Nephron (organoid): ENCODE data around the gene NPM3.

Source experiments
- H3K27ac Mint-ChIP-seq, 3 experiments: 2 replicates each; pipeline ENCODE4 v1.8.0; 2020; ENCODE audit warnings: mixed read lengths in 3 of 3, mild to moderate bottlenecking in 2 of 3, moderate library complexity in 1 of 3
- H3K27me3 Mint-ChIP-seq: 2 replicates; pipeline ENCODE4 v1.8.0; 2021; ENCODE audit warnings: low read depth, mild to moderate bottlenecking, moderate library complexity, mixed read lengths
- H3K36me3 Mint-ChIP-seq: 2 replicates; pipeline ENCODE4 v1.8.0; 2020; ENCODE audit warnings: low read depth, mixed read lengths
- H3K4me1 Mint-ChIP-seq: 2 replicates; pipeline ENCODE4 v1.8.0; 2020; ENCODE audit warnings: mixed read lengths
- H3K4me3 Mint-ChIP-seq, 3 experiments: 2 replicates each; pipeline ENCODE4 v1.8.0; 2020; ENCODE audit warnings: mild to moderate bottlenecking in 3 of 3, mixed read lengths in 3 of 3, moderate library complexity in 2 of 3
- H3K9me3 Mint-ChIP-seq: 2 replicates; pipeline ENCODE4 v1.8.0; 2020; ENCODE audit warnings: mixed read lengths
- CTCF ChIP-seq, 3 experiments: fragments of 200-600 bp; sonication (generic); IDR thresholded peaks; one replicate each; pipeline ENCODE4 v1.5.0; 2021; ENCODE audit warnings: antibody characterized with exemption in 3 of 3; ENCODE audit not compliant: unreplicated experiment in 3 of 3

Gene NPM3

GRCh38 chr10:101778151-101778780, 5.0 kb downstream of the NPM3 start:
- Mint-ChIP-seq H3K36me3 (peaks cover 10% of the 10 kb centered on the region), H3K9me3 (no peaks in the 10 kb centered on the region), H3K27me3 (peaks cover 81% of the 10 kb centered on the region), H3K4me1 (peaks cover 39% of the 10 kb centered on the region), H3K27ac (no peak overlapping the region), H3K4me3 (peak overlapping the region; percentile 32 to 68 (median 39))
- no peak for TF ChIP-seq CTCF (IDR thresholded peaks at IDR 0.05; ENCODE audit: unreplicated experiment in 3 of 3)

- H3K27me3 Mint-ChIP-seq: peaks cover 81% of the 10 kb centered on the region
- no peaks in the 10 kb centered on the region for H3K9me3 Mint-ChIP-seq
- H3K4me1 Mint-ChIP-seq: peaks cover 38% of the 10 kb centered on the region
- H3K36me3 Mint-ChIP-seq: peaks cover 7% of the 10 kb centered on the region
- peak overlapping the region; percentile 32 to 88 (median 39) for H3K4me3 Mint-ChIP-seq
- no peak for TF ChIP-seq CTCF (IDR thresholded peaks at IDR 0.05; ENCODE audit: unreplicated experiment in 3 of 3)
- no peak overlapping the region for H3K27ac Mint-ChIP-seq
Measured at GRCh38 chr10:101777619-101778145, 5.6 kb downstream of the NPM3 start.

GRCh38 chr10:101776161-101776817, 7.0 kb downstream of the NPM3 start:
- Mint-ChIP-seq H3K4me1 (peaks cover 30% of the 10 kb centered on the region), H3K27ac (no peak overlapping the region), H3K36me3 (peaks cover 7% of the 10 kb centered on the region), H3K9me3 (no peaks in the 10 kb centered on the region), H3K27me3 (peaks cover 89% of the 10 kb centered on the region), H3K4me3 (peak overlapping the region; percentile 78 to 88 (median 80))
- no peak for TF ChIP-seq CTCF (IDR thresholded peaks at IDR 0.05; ENCODE audit: unreplicated experiment in 3 of 3)

GRCh38 chr10:101775273-101776160, 7.7 kb downstream of the NPM3 start, which contains the start of gene FGF8:
FGF8 (minus strand) TSS chr10:101776114; CDS start chr10:101775900, 214 bp downstream.
- H3K4me3 Mint-ChIP-seq: peak within 1 kb of the TSS; percentile 78 to 88 (median 80)
- peaks cover 88% of the 10 kb centered on the region for H3K27me3 Mint-ChIP-seq
- peaks cover 26% of the 10 kb centered on the region for H3K4me1 Mint-ChIP-seq
- no peak within 1 kb of the TSS for H3K27ac Mint-ChIP-seq
- no peak for TF ChIP-seq CTCF (IDR thresholded peaks at IDR 0.05; ENCODE audit: unreplicated experiment in 3 of 3)
- H3K36me3 Mint-ChIP-seq: peaks cover 7% of the 10 kb centered on the region
- H3K9me3 Mint-ChIP-seq: no peaks in the 10 kb centered on the region

GRCh38 chr10:101774589-101775272, 8.5 kb downstream of the NPM3 start:
- H3K27me3 Mint-ChIP-seq: peaks cover 83% of the 10 kb centered on the region
- no peaks in the 10 kb centered on the region for H3K9me3 Mint-ChIP-seq
- peak overlapping the region; percentile 46 to 72 (median 59) for H3K4me3 Mint-ChIP-seq
- TF ChIP-seq CTCF (IDR thresholded peaks at IDR 0.05; ENCODE audit: unreplicated experiment in 3 of 3): no peak
- peaks cover 7% of the 10 kb centered on the region for H3K36me3 Mint-ChIP-seq
- H3K27ac Mint-ChIP-seq: no peak overlapping the region
- peaks cover 26% of the 10 kb centered on the region for H3K4me1 Mint-ChIP-seq
